ENCODE data around the gene RNF212.

The RNF212 gene

DNA sequence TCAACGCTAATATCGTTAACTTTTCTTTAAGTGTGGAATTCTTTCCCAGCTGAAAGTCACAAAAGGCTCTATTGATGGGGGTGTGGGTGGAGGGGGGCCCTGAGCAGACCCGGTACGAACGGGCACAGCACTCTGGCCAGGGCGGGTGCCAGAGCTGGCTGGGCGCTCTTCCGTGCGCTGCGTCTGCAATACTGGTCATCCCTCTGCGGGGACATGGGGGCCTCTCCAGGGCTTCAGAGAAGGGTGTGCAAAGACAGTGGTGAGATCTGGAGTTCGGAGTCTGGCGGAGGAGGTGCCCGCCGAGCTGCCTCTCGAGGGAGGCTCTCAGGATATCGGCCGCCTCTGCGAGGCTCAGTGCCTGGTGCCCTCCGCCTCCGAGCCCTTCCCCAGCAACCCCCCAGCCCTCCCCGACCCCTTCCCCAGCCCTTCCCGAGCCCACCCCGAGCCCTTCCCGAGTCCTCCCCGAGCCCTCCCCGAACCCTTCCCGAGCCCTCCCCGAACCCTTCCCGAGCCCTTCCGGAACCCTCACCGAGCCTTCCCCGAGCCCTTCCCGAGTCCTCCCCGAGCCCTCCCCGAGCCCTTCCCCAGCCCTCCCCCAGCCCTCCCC is 67.7 kb downstream of the RNF212 start:
- DNase-seq = no peak

DNA sequence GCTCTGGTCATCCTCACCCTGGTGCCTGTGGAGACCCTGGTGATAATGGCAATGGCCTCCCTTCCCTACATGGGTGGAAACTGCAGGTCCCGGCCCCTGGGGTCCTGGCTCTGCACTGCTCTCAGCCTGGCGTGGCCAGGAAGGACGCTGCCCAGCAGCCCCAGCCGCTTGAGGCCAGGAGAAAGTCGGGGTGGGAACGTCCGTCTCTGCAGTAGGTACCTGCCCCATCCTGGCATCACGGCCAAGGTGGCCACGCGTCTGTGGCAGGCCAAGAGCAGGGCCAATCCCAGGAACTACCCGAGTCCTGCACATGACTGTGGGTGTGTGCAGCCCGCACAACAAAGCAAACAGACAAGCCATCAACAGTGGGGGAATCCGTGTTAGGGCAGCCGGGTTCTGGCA is 68.2 kb downstream of the RNF212 start:
- no peak for DNase-seq

DNA sequence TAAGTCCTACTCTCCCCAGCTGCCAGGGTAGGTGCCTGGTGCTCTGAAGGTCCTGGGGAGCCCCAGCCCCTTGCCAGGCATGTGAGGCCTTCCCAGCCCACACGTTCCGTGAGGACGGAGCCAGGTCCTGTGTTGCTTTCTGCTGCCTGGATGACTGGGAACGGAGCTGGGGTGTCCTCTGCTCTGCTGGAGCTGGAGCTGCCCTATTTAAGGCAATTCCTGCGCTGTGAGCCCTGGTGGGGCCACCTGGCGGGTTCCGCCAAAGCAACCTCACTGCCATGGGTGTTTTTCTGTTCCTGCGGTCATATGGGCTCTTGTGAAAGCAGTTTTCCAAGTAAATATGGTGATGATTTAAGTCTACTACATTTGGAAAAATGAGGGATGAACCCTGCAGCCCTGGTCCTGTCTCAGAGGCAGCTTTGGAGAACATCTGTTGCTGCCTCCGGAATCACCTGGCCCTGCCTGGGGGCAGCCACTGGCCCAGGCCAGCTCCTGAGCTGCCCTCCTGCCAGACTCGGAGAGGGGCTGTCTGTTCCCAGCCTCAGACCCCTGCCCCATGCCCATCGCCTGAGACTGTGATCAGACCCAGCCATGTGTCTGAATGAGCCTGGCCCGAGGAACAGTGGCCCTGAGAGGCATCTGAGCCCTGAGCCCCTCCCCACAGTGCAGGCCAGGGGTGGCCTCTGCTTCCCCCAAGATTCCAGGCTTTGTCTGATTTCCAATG is 68.7 kb downstream of the RNF212 start:
- DNase-seq = no peak

DNA sequence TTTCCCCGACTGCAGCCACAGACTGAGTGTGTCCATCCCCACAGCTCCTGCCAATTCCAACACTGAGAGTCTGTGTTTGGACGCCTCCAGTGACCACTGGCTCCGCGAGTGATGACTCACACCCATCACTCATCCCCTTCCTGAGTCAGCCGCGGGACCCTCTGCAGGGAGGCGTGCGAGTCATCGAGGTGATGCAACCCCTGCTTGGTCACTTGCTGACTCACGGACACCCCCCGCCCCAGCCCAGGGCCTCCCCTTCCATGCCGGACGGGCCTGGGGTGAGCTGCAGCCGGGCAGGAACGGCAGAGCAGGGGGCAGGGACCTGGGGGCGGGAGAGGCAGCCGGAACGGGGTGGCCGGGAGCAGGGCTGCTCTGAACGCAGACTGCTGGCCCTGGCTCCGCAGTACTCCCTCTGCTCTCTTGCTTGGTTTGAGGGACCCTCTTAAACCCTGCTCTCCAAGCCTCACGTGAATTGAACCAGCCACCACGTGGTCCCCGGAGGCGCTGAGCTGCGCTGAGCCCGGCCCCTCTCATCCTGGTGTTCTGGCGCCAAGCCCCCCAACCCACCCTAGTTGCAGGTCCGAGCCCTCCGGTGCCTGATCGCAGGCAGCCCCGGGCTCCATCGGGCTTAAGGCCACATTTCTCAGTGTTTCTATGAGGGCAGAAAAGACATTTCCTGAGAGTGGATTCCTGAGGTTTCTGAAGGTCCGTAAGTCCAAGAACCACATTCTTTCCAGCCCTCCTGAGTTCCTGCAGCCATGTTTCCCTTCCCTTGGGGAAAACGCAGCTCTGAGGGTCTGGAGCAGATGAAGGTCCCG is 69.5 kb downstream of the RNF212 start:
- DNase-seq = no peak

DNA sequence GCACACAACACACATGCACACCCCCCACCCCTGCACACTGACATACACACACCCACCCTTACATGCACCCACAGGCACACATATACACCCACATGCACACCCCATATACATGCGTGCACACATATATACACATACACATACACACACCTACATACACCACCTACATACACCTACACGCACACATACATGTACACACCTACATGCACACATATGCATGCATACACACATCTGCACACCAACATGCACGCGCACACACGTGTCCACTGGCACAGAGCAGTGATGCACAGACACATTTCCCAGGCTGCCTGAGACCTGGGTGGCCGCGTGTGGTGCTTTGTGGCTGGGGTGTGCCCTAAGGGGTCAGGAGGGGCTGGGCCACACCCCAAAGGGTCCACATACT is 70.2 kb downstream of the RNF212 start:
- no peak for DNase-seq

DNA sequence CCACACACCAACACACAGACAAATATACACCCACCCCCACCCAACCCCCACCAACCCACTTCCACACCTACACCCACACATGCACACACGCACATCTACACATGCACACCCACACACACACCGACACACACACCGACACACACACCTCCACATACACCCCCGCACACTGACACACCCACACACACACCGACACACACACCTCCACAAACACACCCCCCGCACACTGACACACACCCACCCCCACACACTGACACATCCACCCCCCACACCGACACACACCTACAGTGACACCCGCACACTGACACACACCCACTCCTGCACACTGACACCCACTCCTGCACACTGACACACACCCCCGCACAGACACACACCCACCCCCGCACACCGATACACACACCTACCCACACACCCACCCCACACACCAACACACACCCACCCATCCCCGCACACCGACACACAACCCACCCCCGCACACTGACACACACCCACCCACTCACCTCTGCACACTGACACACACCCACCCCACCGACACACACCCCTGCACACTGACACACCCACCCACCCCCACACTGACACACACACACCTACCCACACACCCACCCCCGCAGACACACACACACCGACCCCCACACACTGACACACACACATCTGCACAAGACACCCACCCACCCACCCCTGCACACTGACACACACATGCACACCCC is 70.9 kb downstream of the RNF212 start:
- no peak for DNase-seq

DNA sequence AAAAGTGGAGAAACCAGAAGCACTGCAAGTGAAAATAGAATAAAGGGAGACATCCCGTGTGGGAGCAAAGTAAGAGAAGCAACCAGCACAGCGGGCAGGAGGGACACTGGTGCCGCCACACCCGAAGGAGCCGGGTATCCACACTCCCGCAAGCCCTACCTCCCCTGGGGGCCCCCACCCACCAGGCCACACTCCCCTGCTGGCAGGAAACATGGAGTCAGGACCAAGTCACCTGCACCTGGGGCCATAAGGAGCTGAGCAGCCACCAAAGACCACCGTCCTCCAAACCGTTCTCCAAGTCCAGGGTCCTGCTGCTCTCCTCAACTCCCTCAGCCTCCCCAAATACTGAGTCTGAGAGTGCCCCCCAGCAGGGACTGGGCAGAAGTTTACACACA is 71.4 kb downstream of the RNF212 start:
- no peak for DNase-seq

DNA sequence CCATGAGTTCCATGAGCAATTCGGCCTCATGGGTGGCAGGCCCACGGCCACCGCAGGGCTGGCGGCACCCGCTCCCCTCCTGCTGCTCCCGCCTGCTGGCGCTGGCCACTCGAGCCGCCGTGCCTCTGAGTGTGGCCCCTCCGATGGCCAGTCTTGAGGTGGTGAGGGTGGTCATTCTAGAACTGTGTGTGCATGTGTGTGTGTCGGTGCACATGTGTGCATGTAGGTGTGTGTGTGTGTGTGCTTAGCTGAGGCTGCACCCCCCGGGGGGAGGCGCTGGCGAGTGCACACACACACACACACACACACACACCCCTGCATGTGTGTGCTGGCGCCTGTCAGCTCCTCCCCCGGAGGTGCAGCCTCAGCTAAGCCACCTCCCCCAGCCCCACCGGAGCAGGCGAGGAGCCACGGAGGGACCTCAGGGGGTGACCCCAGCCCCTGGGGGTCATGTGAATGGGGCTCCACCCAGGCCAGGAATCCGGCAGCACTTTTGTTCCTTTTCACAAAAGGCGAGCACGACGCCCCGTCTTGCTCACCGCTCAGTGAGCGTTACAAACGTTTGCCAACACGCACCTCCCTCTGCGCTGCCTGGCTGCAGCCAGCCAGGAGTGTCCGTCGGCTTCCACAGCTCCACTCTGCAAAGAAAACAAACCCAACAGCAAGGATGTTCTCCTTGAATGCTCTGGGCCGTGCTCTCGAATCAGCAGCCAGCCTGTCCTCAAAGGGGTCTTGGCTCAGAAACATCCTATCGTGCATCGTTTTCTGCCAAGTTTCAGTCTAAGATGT is 72.0 kb downstream of the RNF212 start:
- no peak for DNase-seq

DNA sequence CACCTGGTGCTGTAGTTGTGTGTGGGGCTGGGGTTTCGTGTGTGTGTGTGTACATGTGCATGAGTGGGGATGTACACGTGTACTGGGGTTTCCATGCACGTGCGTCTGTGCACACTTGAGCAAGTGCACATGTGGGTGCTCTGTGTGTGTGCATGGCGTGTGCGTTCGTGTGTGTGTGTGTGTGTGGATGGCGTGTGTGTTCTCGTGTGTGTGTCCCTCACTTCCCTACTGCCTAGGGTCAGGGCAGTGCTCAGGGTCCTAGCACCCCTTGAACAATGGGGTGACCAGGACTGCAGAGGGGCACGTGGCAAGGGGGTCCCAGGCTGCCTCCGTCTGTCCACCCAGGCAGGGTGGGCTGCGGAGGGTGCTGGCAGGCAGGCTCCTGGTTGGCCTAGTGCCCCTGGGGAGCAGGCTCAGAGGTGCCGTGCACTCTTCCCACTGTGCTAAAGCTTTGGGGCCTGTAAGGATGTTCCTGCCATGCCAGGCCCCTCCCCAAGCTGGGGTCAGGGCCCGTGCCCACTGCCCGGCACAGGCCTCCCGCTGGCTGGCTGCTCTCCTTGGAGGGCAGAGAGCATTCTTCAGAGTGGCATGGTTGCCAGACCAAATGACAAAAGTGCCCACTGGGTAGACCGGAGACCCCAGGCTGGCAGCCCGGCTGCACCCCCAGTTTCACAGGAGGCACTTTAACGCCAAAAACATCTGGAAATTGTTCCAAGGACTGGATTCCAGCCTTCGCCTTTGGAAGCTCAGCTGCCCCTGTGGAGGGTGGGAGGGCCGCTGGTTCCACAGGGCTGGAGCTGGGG is 72.8 kb downstream of the RNF212 start:
- no peak for DNase-seq

DNA sequence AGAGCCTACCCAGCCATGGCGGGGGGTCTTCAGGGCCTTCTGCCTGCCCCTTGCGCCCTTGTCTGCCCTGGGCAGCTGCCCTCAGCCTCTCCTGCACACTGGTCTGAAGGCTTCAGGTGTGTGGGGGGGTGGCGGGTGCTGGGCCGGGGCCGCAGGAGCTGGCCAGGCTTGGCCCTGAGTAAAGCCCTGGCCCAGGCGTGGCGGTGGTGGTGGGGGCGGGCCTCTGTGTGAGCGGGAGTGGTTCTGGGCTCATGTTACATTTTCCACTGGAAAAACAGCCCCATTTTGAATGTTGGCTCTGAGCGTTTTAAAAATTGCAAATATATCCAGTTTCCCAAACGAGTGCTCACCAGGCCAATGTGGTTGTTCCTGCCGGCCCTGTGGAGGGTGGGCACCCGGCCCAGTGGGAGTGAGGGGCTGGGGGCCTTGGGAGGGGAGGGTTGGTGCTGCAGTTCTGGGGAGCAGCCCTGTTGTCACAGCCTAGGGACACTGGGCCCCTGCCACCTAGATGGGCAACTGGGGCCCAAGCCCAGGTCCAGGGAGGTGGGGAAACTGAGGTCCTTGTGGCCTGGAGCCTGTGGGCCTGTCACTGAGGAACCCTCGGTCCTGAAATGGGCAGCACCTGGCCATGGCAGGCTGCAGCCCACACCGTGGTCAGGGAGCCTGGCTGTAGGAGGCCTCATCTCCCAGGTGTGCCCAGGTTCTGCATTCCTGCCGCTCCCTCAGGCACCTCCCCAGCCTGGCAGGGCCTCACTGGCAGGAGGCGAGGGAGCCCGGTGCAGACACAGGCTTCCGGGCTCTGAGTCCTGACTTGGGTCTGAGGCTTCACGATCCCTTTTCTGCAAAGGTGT is 73.6 kb downstream of the RNF212 start:
- no peak for DNase-seq

DNA sequence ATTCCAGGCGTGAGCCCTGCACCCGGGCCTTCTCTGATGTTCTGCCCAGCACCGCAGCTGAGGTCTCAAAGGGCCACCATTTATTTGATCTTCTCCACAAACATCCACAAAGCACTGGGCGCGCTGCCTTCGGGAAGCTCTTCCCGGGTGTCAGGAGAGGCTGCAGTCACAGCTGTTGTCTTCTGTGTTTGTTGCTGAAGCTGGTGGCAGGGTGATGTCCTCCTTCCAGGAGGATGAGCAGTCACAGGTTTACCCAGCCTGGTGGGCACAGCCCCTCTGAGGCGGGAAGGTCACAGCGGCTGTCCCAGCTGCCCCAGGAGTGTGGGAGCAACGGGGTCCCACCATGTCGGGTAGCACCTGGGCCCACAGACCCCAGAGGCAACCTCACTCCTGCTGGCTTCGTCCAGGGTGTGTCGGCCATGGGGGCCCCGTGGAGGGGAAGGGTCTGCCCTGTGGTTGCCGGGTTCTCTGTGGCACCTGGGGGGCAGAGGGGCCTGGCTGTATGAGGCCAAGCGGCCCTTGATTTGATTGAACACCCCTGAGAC is 74.3 kb downstream of the RNF212 start:
- no peak for DNase-seq

DNA sequence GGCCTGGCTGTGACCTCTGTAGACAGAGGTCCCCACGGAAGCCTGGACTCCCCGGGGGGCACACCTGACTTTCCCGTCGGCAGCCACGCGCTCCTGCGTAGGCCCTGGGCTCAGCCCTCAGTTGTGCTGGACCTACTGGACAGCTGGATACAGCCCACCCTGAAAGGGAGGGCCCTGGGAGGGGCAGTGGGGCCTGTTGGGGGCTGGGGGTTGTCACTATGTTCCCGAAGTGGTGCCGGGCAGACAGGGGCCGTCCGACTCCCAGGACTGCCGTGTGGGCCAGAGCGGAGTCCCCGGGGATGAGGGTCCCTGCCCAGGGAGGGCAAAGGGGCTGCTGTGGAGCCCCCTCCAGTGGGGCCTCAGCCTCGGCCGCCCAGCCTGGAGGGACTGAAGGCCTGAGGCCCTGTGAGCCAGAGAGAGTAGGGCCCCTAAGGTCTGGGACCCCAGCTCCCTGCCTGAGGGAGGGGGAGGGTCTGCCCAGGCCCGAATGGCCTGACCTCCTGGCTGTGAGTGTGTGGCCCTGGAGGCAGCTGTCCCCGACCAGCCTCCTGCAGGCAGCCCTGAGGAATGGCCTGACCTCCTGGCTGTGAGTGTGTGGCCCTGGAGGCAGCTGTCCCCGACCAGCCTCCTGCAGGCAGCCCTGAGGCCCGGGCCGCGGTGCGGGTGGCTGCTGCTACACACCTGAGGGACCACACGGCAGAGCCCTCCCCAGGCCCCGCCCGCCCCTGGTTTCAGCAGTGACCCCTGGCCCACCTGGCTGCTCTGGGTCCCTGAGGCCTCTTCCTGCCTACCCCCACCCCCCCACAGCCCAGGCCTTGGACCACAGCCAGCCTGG is 76.2 kb downstream of the RNF212 start:
- no peak for DNase-seq

DNA sequence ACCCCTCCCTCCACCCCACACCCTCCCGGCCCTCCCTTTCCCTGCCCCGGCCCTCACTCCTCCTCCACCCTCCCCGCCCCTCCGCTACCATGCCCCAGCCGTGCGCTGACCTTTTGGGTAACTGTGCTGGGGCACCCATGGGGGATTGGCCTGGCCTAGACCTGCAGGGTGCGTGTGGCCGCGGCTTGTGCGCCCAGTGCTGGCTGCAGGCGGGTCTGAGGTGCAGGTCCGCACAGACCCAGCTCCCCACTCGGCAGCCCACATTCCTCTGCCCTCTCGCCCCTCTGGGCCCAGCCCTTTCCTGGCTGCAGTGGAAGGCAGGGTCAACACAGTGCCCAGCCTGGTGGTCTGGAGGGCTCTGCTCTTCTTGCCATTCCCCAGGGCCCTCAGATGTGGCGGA is 77.3 kb downstream of the RNF212 start:
- DNase-seq = no peak

DNA sequence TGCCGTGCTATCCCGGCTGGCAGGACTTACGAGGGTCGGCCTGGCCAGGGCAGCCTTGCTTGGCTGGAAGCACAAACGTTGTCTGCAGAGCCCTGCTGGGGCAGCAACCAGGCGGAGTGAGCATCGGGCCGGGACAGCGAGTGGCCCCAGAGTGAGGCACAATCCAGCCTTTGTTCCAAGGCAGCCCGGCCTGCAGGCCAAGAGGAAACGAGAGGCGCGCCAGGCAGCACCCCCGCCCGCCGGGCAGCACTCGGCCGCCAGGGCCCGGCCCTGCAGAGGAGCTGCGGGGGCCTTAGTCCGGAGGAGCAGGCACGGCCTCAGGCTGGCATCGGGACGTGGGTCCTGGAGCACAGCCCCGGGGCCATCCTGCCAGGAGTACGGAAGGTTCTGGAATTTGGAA is 77.9 kb downstream of the RNF212 start:
- no peak for DNase-seq

DNA sequence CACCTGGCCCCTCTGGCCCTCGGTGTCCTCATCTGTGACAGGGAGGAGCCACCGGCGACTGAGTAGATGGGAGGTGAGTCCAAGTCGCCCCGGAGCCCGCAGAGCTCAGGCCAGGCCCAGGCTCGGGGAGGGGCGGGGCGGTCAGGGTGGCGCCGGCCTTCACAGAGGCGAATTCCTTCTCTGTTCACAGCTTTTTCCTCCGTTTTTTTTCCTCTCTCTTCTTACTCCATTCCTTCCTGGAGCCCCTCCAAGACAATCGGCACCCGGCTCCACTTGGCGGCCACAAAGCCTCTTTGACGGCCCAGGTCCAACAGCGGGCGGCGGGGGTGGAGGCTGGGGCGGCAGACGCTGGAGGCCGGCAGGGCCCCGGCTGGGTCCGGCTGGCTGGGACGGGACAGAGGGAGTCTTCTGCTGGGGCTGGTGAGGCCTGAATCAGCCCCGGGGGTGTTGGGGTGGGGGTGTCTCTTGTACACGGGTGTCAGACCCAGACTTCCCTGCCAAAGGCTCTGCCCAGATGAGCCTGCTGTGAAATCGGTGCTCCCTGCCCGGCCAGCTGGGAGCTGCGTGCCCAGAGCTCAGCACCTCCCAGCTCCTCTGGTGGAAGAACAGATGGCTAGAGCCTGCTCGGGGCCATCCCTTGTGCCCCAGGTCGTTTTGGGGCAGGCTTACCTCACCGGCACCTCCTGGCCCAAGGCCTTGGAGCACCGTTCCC is 79.4 kb downstream of the RNF212 start:
- DNase-seq = no peak

DNA sequence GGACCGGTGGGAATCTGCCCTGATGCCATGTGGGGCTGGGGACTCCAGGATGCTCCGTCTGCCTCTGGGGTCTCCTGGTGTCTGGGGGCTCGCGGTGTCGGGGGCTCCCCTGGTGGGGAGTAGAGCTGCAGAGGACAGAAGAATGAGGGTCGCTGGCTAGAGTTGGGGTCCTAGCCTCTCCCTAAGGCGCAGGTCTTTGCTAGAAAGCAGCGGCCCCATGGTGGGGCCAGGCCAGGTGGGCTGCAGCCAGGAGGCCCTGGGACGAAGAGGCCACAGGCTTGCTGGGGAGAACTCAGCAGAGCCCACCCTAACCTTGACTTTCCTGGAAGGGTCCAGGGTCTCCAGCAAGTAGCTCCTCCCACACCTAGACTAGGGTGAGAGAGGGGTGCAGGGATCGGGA is 80.5 kb downstream of the RNF212 start:
- DNase-seq = no peak

DNA sequence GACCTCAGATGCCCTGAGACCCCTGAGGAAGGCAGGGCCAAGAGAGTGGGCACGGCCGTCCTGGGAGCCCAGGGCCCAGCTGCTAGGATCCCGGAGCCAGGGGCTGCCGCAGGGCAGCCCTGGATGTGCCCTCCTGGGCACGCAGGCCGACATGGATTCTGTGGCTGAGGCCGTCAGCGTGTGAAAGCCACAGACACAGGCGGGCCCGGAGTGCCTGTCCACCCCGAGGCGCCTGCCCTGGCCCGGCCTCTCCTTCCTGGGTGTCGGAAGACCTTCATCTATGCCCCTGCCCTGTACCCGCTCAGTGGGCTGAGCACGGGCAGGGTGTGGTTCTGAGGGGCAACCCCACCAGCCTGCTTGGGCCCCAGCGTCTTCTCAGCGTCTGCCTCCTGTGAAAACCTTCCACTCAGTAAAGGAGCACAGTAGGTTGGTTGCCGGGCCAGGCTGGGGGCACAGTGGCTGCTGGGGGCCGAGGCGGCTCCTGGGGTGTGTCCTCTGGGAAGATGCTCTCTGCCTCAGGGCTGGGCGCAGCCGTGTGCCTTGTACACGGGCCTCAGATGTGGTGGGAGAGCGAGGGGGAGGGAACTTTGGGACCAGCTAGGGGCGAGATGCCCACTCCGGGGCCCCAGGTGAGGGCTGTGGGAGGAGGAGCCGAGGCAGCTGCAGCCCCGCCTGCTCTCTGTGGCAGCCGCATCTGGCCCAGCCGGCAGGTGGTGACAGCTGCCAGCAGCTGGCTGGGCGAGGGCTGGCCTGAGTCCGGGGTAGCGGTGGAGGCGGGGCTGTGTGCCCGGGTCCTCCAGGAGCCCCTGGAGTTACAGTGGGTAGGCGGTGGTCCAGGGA is 81.2 kb downstream of the RNF212 start:
- DNase-seq = no peak

DNA sequence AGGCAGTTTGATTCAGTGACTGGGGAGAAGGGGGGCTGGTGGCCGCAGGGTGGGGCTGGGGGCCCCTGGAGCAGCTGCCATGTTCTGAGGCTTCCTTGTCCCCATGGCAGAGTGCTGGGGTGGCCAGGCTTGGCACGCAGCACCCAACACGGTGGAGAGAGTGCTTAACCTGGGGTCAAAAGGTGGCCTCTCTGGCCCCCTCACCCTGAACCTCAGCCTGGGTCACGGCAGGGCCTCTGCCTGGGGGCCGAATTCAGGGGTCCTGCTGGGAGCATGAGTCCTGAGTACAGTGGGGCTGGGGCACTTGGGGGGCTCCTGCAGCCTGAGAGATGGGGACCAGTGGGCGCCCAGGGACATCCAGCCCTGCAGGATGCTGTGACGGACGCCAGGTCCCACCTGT is 82.0 kb downstream of the RNF212 start:
- no peak for DNase-seq

Measured in NCI-H2227 treated with DMSO at 0.1 percent for 48 hours (cell line).